Measurements from ENCODE around the gene HLA-DPB1.

- TF ChIP-seq, protein P1, sequence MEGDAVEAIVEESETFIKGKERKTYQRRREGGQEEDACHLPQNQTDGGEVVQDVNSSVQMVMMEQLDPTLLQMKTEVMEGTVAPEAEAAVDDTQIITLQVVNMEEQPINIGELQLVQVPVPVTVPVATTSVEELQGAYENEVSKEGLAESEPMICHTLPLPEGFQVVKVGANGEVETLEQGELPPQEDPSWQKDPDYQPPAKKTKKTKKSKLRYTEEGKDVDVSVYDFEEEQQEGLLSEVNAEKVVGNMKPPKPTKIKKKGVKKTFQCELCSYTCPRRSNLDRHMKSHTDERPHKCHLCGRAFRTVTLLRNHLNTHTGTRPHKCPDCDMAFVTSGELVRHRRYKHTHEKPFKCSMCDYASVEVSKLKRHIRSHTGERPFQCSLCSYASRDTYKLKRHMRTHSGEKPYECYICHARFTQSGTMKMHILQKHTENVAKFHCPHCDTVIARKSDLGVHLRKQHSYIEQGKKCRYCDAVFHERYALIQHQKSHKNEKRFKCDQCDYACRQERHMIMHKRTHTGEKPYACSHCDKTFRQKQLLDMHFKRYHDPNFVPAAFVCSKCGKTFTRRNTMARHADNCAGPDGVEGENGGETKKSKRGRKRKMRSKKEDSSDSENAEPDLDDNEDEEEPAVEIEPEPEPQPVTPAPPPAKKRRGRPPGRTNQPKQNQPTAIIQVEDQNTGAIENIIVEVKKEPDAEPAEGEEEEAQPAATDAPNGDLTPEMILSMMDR (IDR thresholded peaks at IDR 0.05), result no peak
- TF ChIP-seq ZFX (IDR thresholded peaks at IDR 0.05; ENCODE audit: borderline replicate concordance), result no peak
These were observed 41.2 kb upstream of the HLA-DPB1 start for GRCh38 chr6:33034554-33034953.
